Measurements from ENCODE around the gene POU6F1. TPM values are rescaled to one million over a fixed set of nuclear protein-coding genes. Genes with fewer than 3 reads are reported as not detected.

The POU6F1 gene
- total RNA-seq, 4 donors from 2014 or later: 13.3 to 27.2 (median 16.9) TPM

DNA sequence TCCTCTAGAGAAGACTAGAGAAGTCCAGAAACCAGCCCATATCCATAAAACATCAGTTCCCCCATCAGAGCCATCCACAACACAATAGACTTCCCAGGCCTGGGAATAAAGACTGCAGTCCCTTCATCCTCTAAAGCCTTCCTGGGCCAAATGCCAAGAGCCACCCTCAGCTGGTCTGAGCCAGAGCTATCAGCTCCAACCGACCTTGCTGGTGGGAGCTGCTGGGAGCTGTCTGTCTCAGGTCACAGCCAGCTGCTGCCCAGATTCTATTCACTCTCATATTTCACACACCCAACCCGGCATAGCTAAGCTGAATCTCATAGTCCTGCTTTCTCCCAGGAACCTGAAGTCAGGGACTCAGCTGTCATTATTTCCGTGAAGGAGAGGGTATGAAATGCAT is 34.0 kb downstream of the POU6F1 start:
- Histone ChIP-seq H3K9me3 (no peaks in the 10 kb centered on the region), H3K27me3 (no peaks in the 10 kb centered on the region), H3K36me3 (peaks cover 0 to 6% (median 0%) of the 10 kb centered on the region in 4 donors), H3K4me1 (peaks cover 0 to 5% (median 2%) of the 10 kb centered on the region in 4 donors), H3K27ac (replicated peaks in 1 of 4) (no peak overlapping the region), H3K4me3 (no peak overlapping the region)
- no peak for TF ChIP-seq POLR2A (IDR thresholded peaks at IDR 0.05; ENCODE audit: low read depth)
- TF ChIP-seq, protein P1, sequence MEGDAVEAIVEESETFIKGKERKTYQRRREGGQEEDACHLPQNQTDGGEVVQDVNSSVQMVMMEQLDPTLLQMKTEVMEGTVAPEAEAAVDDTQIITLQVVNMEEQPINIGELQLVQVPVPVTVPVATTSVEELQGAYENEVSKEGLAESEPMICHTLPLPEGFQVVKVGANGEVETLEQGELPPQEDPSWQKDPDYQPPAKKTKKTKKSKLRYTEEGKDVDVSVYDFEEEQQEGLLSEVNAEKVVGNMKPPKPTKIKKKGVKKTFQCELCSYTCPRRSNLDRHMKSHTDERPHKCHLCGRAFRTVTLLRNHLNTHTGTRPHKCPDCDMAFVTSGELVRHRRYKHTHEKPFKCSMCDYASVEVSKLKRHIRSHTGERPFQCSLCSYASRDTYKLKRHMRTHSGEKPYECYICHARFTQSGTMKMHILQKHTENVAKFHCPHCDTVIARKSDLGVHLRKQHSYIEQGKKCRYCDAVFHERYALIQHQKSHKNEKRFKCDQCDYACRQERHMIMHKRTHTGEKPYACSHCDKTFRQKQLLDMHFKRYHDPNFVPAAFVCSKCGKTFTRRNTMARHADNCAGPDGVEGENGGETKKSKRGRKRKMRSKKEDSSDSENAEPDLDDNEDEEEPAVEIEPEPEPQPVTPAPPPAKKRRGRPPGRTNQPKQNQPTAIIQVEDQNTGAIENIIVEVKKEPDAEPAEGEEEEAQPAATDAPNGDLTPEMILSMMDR (IDR thresholded peaks at IDR 0.05): no peak
- TF ChIP-seq POLR2AphosphoS5 (IDR thresholded peaks at IDR 0.05): no peak
- no peak for TF ChIP-seq EP300 (IDR thresholded peaks at IDR 0.05)
- no peak for DNase-seq (ENCODE audit: extremely low spot score)
- intact Hi-C loops (cut with DNase I): no loop called here
- WGBS: 58% methylated on average over 3 of the region's 3 CpGs

- WGBS: 83% methylated on average over 3 of the region's 3 CpGs
- H3K27me3 ChIP-seq: no peaks in the 10 kb centered on the region
- DNase-seq (ENCODE audit: extremely low spot score): no peak
- no peak for TF ChIP-seq POLR2AphosphoS5 (IDR thresholded peaks at IDR 0.05)
- no peak for TF ChIP-seq EP300 (IDR thresholded peaks at IDR 0.05)
- TF ChIP-seq POLR2A (IDR thresholded peaks at IDR 0.05; ENCODE audit: low read depth): no peak
- TF ChIP-seq, protein P1 (IDR thresholded peaks at IDR 0.05): no peak
- peaks cover 0 to 5% (median 2%) of the 10 kb centered on the region in 4 donors for H3K4me1 ChIP-seq
- no peak overlapping the region for H3K27ac ChIP-seq (replicated peaks in 1 of 4)
- no peaks in the 10 kb centered on the region for H3K9me3 ChIP-seq
- H3K36me3 ChIP-seq: peaks cover 0 to 1% (median 0%) of the 10 kb centered on the region in 4 donors
- H3K4me3 ChIP-seq: no peak overlapping the region
- intact Hi-C loops (cut with DNase I): no loop called here
Observed at GRCh38 chr12:51183349-51183748, 34.5 kb downstream of the POU6F1 start.

DNA sequence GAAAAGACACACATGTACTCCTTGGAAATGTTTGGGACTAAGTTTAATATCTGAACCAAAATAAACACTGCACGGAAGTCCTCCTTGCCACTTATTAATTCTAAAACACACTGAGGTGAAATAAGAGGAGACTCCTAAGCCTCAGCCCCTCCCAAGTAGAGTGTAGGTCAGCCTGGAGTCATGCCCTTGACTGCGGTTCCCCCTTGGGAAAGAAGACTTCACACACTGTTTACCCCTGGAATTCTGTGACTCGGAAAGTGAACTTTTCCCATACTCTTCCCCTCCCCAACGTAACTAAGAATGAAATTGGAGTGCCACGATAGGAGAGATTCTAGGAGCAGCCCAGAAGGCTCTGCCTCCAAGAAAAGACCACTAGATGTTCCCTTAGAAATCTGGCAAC is 36.3 kb downstream of the POU6F1 start:
- intact Hi-C loops (cut with DNase I): no loop called here
- no peak for DNase-seq (ENCODE audit: extremely low spot score)
- no peak overlapping the region for H3K27ac ChIP-seq (replicated peaks in 1 of 4)
- no peaks in the 10 kb centered on the region for H3K27me3 ChIP-seq
- WGBS: 58% methylated on average over 5 of the region's 5 CpGs
- no peaks in the 10 kb centered on the region for H3K36me3 ChIP-seq
- no peaks in the 10 kb centered on the region for H3K9me3 ChIP-seq
- TF ChIP-seq EP300 (IDR thresholded peaks at IDR 0.05) (no peak), POLR2AphosphoS5 (IDR thresholded peaks at IDR 0.05) (no peak), POLR2A (IDR thresholded peaks at IDR 0.05; ENCODE audit: low read depth) (no peak)
- TF ChIP-seq, protein P1 (IDR thresholded peaks at IDR 0.05): no peak
- peaks cover 0 to 3% (median under 1%) of the 10 kb centered on the region in 4 donors for H3K4me1 ChIP-seq
- H3K4me3 ChIP-seq: no peak overlapping the region

DNA sequence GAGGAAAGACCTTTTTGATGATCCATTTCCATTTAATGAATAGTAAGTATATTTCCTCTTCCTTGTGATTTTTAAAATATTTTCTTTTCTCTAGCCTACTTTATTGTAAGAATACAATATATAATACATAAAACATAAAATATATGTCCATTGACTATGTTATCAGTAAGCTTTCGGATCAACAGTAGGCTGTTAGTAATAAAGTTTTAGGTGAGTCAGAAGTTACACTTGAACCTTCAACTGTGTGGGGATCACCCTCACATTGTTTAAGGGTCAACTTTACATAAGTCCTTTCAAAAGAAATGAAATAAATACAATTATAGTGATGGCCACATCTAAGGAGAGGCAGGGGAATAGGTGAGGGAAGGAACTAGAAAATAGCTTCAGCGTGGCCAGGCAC is 40.0 kb downstream of the POU6F1 start:
- no peaks in the 10 kb centered on the region for H3K9me3 ChIP-seq
- peaks cover 0 to 7% (median 3%) of the 10 kb centered on the region in 4 donors for H3K4me1 ChIP-seq
- intact Hi-C loops (cut with DNase I): no loop called here
- DNase-seq (ENCODE audit: extremely low spot score): no peak
- H3K27ac ChIP-seq (replicated peaks in 1 of 4): no peak overlapping the region
- no peaks in the 10 kb centered on the region for H3K36me3 ChIP-seq
- TF ChIP-seq EP300 (IDR thresholded peaks at IDR 0.05): no peak
- TF ChIP-seq, protein P1 (IDR thresholded peaks at IDR 0.05): no peak
- no peak for TF ChIP-seq POLR2AphosphoS5 (IDR thresholded peaks at IDR 0.05)
- TF ChIP-seq POLR2A (IDR thresholded peaks at IDR 0.05; ENCODE audit: low read depth): no peak
- H3K27me3 ChIP-seq: no peaks in the 10 kb centered on the region
- WGBS: 87% methylated on average over 2 of the region's 2 CpGs
- H3K4me3 ChIP-seq: no peak overlapping the region

- Histone ChIP-seq H3K27me3 (no peaks in the 10 kb centered on the region), H3K4me1 (peaks cover 15 to 30% (median 27%) of the 10 kb centered on the region in 4 donors), H3K27ac (replicated peaks in 1 of 4) (no peak overlapping the region), H3K4me3 (no peak overlapping the region), H3K9me3 (no peaks in the 10 kb centered on the region), H3K36me3 (no peaks in the 10 kb centered on the region)
- intact Hi-C loops (cut with DNase I): loop anchor here (5.0 kb wide), 2 partner anchors 43 to 63 kb away; partner anchors contain the start of genes DAZAP2 and POU6F1
- TF ChIP-seq, protein P1 (IDR thresholded peaks at IDR 0.05): no peak
- TF ChIP-seq EP300 (IDR thresholded peaks at IDR 0.05) (no peak), POLR2A (IDR thresholded peaks at IDR 0.05; ENCODE audit: low read depth) (no peak)
- WGBS: 89% methylated on average over 1 of the region's 1 CpG
- DNase-seq (ENCODE audit: extremely low spot score): no peak
Observed at GRCh38 chr12:51174501-51174900, 43.4 kb downstream of the POU6F1 start.

Data from esophagus muscularis mucosa (tissue), 4 donors.